K562 (cell line): ENCODE measurements around the gene CCL13. TPM values are rescaled to one million over a fixed set of nuclear protein-coding genes. Genes with fewer than 3 reads are reported as not detected.

ENCODE experiments used
- DPF2 ChIP-seq: fragments of 450-650 bp; IDR thresholded peaks from 2 replicates; pipeline ENCODE4 v1.6.1; 2016
- FOSL1 ChIP-seq: fragments of 200-800 bp; sonication (Bioruptor generic); conservative IDR thresholded peaks from 2 replicates; pipeline ENCODE4 v1.6.1; 2016; ENCODE audit warnings: missing genetic modification characterization, missing compliant biosample characterization
- HNRNPUL1 ChIP-seq: fragments of 200-400 bp; formaldehyde crosslinking; IDR thresholded peaks from 2 replicates; pipeline ENCODE4 v1.6.1; 2017; ENCODE audit warnings: low read length
- MAZ ChIP-seq, 2 experiments: fragments of 450-650 bp in 1 of 2; sonication (generic) in 1 of 2; formaldehyde crosslinking; IDR thresholded peaks in 1 of 2; conservative IDR thresholded peaks in 1 of 2; 2 replicates each; pipeline versions ENCODE4 v1.4.0 to v1.5.0; 2020; ENCODE audit warnings: mild to moderate bottlenecking in 1 of 2, missing genetic modification reagents in 1 of 2
- NFATC3 ChIP-seq: fragments of 450-650 bp; IDR thresholded peaks from 2 replicates; pipeline ENCODE4 v1.6.1; 2017; ENCODE audit warnings: mild to moderate bottlenecking
- NFRKB ChIP-seq: fragments of 450-650 bp; IDR thresholded peaks from 2 replicates; pipeline ENCODE4 v1.6.1; 2016; ENCODE audit warnings: low read depth
- PRPF4 ChIP-seq: fragments of 200-400 bp; formaldehyde crosslinking; IDR thresholded peaks from one replicate; pipeline ENCODE4 v1.6.1; 2017; ENCODE audit warnings: low read length, low read depth, mild to moderate bottlenecking; ENCODE audit not compliant: insufficient read depth, poor library complexity, severe bottlenecking
- RUNX1 ChIP-seq: sonication (generic); IDR thresholded peaks from 2 replicates; pipeline ENCODE4 v1.6.1; 2016; ENCODE audit warnings: antibody characterized with exemption, low read depth
- SMC3 ChIP-seq: conservative IDR thresholded peaks from 2 replicates; pipeline ENCODE4 v1.6.1; 2011; ENCODE audit warnings: low read depth, low read length, improper control_type of control experiment; ENCODE audit not compliant: insufficient read depth
- SPI1 ChIP-seq: IDR thresholded peaks from 2 replicates; pipeline ENCODE4 v1.6.1; 2011; ENCODE audit warnings: low read depth, low read length, control low read depth, borderline replicate concordance
- VEZF1 ChIP-seq: fragments of 200-800 bp; sonication (Bioruptor generic); IDR thresholded peaks from 2 replicates; pipeline ENCODE4 v1.6.1; 2017; ENCODE audit warnings: missing genetic modification characterization, missing compliant biosample characterization
- ZKSCAN8 ChIP-seq: fragments of 200-800 bp; sonication (Bioruptor generic); IDR thresholded peaks from 2 replicates; pipeline ENCODE4 v1.6.1; 2016; ENCODE audit warnings: missing genetic modification characterization, missing compliant biosample characterization
- ZNF592 ChIP-seq: fragments of 450-650 bp; IDR thresholded peaks from 2 replicates; pipeline ENCODE4 v1.6.1; 2017; ENCODE audit warnings: antibody characterized with exemption, mild to moderate bottlenecking
- polyA plus RNA-seq, 8 experiments: library from polyadenylated mRNA; depleted of rRNA in 4 of 8; stranded (reverse) in 5 of 8; unstranded in 3 of 8; fragments of >200 nt; fragmentation: Nextera tagmentation in 2 of 8; fragmentation: Illumina TruSeq in 1 of 8; extraction: Ambion mirVana in 2 of 8; extraction: Trizol in 1 of 8; gene quantifications; 2 replicates each; pipeline versions ENCODE4 v1.2.1 to v1.2.3, GENCODE V29; 2011 to 2014; ENCODE audit warnings: inconsistent platforms in 1 of 8, missing spikeins in 1 of 8
- total RNA-seq, 7 experiments: library from RNA; depleted of rRNA in 6 of 7; stranded (reverse); fragments of >200 nt in 6 of 7; fragmentation: Illumina TruSeq in 2 of 7; extraction: Trizol in 2 of 7; gene quantifications; 2 replicates each; pipeline versions ENCODE4 v1.2.1 to v1.2.3, GENCODE V29; 2011 to 2021; ENCODE audit warnings: low replicate concordance in 1 of 7
- TF ChIP-seq, protein P1 (sequence below): sonication (generic); formaldehyde crosslinking; IDR thresholded peaks from 2 replicates; pipeline ENCODE4 v1.8.0; 2022; ENCODE audit warnings: missing genetic modification reagents, mild to moderate bottlenecking, borderline replicate concordance

CCL13 gene
- total and polyA plus RNA-seq, 9 of the 15 experiments (the other 6 are each of a cell fraction or from before 2014, with no cell fraction given), result not detected

DNA sequence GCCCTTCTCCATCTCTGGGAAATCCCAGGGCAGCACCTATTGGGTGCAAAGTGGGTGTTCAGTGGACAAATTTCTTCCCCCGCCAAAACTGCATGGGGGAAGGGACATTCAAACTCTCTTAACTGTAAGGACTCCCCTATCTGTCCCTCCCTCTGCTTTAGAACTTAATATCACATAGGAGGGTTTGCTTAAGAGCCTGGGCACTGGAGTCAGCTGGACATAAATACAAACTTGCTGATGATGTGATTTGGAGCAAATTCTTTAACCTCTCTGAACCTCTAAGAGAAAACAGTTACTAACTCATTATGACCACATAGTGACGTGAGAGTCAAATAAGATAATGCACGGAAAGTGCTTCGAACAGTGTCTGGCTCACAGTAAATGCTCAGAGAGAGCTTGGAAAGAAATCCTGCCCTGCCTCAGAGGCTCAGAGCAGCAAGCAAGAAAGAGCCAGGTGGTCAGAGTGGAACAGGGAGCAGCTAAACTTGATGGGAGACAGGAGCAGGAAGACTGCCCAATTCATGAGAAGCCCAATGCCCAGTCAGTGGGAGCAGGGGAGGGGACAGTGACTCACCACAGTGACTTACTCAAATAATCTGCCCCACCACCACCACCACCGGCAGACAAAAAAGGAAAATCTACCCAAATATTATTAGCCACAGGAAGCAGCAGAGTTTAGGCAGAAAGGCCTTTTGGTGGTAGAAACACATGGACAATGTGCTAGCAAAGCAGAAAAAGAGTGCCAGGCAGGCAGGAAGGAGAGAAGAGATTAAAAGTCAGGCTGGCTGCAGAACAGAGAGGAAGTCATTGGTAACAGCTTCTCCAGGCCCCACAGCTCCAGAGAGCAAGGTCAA is 30.6 kb downstream of the CCL13 start (continued):
- TF ChIP-seq SMC3 (no peak), SPI1 (peak; percentile 43; the same call in 1 of the 2 replicates), FOSL1 (tag) (peak; percentile 88), ZKSCAN8 (CRISPR knock-in tag) (peak; percentile 64; the same call in 1 of the 2 replicates), PRPF4 (no peak), ZNF592 (peak; percentile 73; the same call in 1 of the 2 replicates), RUNX1 (no peak), NFATC3 (no peak), VEZF1 (peak; percentile 45), DPF2 (peak; percentile 61), MAZ (CRISPR knock-in tag; conservative IDR thresholded peaks at IDR 0.05 in 1 of 2, IDR thresholded peaks at IDR 0.05 in 1 of 2) (0 out of 4 replicates have a peak, but pooled peaks of 1 of the 2 experiments have one; percentile 14), NFRKB (0 out of 2 replicates have a peak, but pooled peaks have one; percentile 37), HNRNPUL1 (no peak)
- TF ChIP-seq, protein P1, sequence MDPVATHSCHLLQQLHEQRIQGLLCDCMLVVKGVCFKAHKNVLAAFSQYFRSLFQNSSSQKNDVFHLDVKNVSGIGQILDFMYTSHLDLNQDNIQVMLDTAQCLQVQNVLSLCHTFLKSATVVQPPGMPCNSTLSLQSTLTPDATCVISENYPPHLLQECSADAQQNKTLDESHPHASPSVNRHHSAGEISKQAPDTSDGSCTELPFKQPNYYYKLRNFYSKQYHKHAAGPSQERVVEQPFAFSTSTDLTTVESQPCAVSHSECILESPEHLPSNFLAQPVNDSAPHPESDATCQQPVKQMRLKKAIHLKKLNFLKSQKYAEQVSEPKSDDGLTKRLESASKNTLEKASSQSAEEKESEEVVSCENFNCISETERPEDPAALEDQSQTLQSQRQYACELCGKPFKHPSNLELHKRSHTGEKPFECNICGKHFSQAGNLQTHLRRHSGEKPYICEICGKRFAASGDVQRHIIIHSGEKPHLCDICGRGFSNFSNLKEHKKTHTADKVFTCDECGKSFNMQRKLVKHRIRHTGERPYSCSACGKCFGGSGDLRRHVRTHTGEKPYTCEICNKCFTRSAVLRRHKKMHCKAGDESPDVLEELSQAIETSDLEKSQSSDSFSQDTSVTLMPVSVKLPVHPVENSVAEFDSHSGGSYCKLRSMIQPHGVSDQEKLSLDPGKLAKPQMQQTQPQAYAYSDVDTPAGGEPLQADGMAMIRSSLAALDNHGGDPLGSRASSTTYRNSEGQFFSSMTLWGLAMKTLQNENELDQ, result no peak
